RWPE2 (cell line): Measurements from ENCODE around the gene VIPR2.
"Not testable (repeated sequence)": the region's sequence is repeated elsewhere in the genome, so short reads cannot be mapped to it uniquely, and the experiment has no call there.

Experiments
- ATAC-seq: fragments of 200-7000 bp; cut with Tn5 transposase; 3 replicates; pipeline ENCODE4 v1.9.1; 2021; ENCODE audit warnings: low read depth
- DNase-seq: peaks from one replicate; pipeline ENCODE4 v3.0.0-alpha.2; 2020; ENCODE audit warnings: low spot score
- H3K27ac ChIP-seq: fragments of 450-650 bp; 2 replicates; pipeline ENCODE4 v1.5.1; 2017; ENCODE audit warnings: mild to moderate bottlenecking; ENCODE audit not compliant: poor library complexity, severe bottlenecking
- H3K27me3 ChIP-seq: fragments of 250-450 bp; sonication (Bioruptor Pico); 2 replicates; pipeline ENCODE4 v1.5.1; 2021; ENCODE audit warnings: mild to moderate bottlenecking, moderate library complexity; ENCODE audit not compliant: insufficient read depth, poor library complexity, severe bottlenecking
- H3K36me3 ChIP-seq: fragments of 250-450 bp; sonication (Bioruptor Pico); 2 replicates; pipeline ENCODE4 v1.5.1; 2020; ENCODE audit warnings: low read depth, mild to moderate bottlenecking, moderate library complexity
- H3K4me1 ChIP-seq: fragments of 250-450 bp; sonication (Bioruptor Pico); 2 replicates; pipeline ENCODE4 v1.5.1; 2021; ENCODE audit warnings: mild to moderate bottlenecking, moderate library complexity; ENCODE audit not compliant: insufficient read depth, poor library complexity, severe bottlenecking
- H3K4me3 ChIP-seq: fragments of 250-450 bp; sonication (Bioruptor Pico); 2 replicates; pipeline ENCODE4 v1.5.1; 2021; ENCODE audit warnings: mild to moderate bottlenecking, moderate library complexity; ENCODE audit not compliant: severe bottlenecking
- H3K9me3 ChIP-seq: fragments of 250-450 bp; sonication (Bioruptor Pico); 2 replicates; pipeline ENCODE4 v1.5.1; 2021; ENCODE audit warnings: mild to moderate bottlenecking, moderate library complexity; ENCODE audit not compliant: severe bottlenecking
- TF ChIP-seq, protein P1 (sequence below): fragments of 450-650 bp; IDR thresholded peaks from one replicate; pipeline ENCODE4 v1.5.1; 2017; ENCODE audit warnings: mild to moderate bottlenecking, moderate library complexity; ENCODE audit not compliant: poor library complexity, severe bottlenecking

Gene VIPR2

DNA sequence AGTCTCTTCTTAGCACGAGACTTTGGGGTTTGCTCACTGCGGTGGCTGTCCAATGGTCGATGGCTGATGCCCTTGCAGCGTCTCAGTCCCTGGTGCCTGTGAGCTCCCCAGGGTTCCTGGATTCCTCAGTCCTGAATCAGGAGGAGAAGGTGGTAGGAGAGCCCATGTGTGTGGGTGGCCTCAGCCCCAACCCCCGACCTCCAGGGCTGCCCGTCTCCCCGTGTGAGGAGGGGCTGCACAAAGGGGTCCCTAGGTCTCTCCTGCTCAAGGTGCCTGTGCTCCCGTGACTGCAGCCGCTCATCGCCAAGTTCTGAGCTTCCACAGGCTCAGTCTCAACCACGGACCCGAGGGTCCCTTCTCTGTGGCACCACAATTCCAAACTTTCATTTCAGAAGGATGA lies 142.9 kb downstream of the VIPR2 start:
- no peak for DNase-seq
- no peak for ATAC-seq
- TF ChIP-seq, protein P1, sequence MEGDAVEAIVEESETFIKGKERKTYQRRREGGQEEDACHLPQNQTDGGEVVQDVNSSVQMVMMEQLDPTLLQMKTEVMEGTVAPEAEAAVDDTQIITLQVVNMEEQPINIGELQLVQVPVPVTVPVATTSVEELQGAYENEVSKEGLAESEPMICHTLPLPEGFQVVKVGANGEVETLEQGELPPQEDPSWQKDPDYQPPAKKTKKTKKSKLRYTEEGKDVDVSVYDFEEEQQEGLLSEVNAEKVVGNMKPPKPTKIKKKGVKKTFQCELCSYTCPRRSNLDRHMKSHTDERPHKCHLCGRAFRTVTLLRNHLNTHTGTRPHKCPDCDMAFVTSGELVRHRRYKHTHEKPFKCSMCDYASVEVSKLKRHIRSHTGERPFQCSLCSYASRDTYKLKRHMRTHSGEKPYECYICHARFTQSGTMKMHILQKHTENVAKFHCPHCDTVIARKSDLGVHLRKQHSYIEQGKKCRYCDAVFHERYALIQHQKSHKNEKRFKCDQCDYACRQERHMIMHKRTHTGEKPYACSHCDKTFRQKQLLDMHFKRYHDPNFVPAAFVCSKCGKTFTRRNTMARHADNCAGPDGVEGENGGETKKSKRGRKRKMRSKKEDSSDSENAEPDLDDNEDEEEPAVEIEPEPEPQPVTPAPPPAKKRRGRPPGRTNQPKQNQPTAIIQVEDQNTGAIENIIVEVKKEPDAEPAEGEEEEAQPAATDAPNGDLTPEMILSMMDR: no peak
- Histone ChIP-seq H3K4me3 (no peak overlapping the region), H3K27me3 (peaks cover 5% of the 10 kb centered on the region), H3K36me3 (no peaks in the 10 kb centered on the region), H3K9me3 (no peaks in the 10 kb centered on the region), H3K27ac (no peak overlapping the region), H3K4me1 (no peaks in the 10 kb centered on the region)

DNA sequence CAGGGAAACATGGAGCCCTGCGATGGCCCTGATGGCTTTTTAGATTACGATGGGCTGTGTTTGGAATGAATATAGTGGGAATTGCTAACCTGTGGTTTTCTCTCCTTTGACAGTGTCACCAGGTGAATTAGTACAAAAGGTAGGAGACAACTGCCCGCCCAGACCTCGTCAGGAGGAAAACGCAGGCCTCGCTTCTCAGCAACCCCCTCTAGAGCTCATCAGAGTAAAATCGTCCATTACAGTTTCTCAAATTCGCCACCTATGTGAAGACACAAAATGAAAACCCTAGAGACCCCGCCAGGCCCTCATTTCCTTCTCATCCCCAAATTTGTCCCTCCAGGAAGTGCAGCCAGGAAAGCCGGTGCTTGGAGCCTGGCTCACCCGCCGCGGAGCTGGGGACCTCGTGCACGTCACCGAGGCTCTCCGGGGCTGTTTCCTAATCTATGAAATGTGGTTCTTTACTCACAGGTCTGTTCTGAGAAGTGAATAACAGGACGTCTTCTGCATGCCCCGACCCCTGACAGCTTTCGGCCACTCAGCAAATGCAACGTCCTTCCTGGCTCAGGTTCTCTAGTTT lies 143.7 kb downstream of the VIPR2 start:
- Histone ChIP-seq H3K36me3 (no peaks in the 10 kb centered on the region), H3K9me3 (no peaks in the 10 kb centered on the region), H3K27ac (no peak overlapping the region), H3K4me3 (no peak overlapping the region), H3K27me3 (peaks cover 8% of the 10 kb centered on the region), H3K4me1 (no peaks in the 10 kb centered on the region)
- DNase-seq (no peak), ATAC-seq (no peak)
- TF ChIP-seq, protein P1: no peak

DNA sequence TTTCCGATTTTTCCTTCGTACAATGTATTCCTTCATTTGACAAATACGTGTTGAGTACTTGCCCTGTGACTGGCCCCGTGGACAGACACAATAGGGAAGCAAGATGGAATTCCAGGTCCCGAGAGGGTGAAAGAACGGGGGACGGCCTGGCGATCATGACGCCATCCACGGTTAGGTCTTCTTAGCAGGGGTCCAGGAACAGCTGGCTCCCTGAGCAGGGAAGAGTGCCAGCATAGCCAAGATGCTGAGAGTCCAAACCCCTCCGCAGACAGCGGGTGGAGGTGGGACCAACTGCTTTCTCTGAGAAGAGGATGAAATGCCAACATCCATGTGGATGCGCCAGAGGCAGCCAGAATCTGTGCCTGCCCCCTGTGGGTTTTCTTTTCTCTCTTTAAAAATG lies 144.6 kb downstream of the VIPR2 start:
- H3K9me3 ChIP-seq: no peaks in the 10 kb centered on the region

DNA sequence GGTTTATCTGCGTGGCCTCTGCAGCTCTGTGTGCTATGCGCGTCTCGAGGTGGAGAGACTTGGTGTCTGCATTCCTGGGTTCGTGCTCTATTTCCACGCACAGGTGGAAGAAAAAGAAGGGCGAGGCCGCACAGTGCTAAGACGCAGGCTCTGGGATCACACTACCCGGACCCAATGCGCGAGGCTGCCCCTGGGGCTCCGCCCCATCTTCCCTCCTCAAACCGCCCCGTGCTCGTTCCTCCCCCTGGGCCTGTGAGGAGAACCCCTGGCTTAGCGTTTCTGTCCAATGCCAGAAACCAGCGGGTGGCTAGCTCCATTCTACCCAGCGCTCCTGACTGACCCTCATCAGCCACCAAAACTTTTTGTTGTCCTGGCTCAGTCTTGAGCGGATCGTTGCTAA lies 145.2 kb downstream of the VIPR2 start:
- no peak overlapping the region for H3K4me3 ChIP-seq
- ATAC-seq: no peak
- H3K9me3 ChIP-seq: no peaks in the 10 kb centered on the region
- peak; percentile 33 for DNase-seq
- TF ChIP-seq, protein P1: no peak
- H3K27me3 ChIP-seq: peaks cover 10% of the 10 kb centered on the region
- H3K27ac ChIP-seq: no peak overlapping the region
- H3K36me3 ChIP-seq: no peaks in the 10 kb centered on the region
- no peaks in the 10 kb centered on the region for H3K4me1 ChIP-seq

More for the DNA sequence above, 144.6 kb downstream of the VIPR2 start:
- H3K36me3 ChIP-seq: no peaks in the 10 kb centered on the region
- DNase-seq (no peak), ATAC-seq (no peak)
- H3K27ac ChIP-seq: no peak overlapping the region
- peaks cover 8% of the 10 kb centered on the region for H3K27me3 ChIP-seq
- H3K4me1 ChIP-seq: no peaks in the 10 kb centered on the region
- H3K4me3 ChIP-seq: no peak overlapping the region
- TF ChIP-seq, protein P1: no peak

DNA sequence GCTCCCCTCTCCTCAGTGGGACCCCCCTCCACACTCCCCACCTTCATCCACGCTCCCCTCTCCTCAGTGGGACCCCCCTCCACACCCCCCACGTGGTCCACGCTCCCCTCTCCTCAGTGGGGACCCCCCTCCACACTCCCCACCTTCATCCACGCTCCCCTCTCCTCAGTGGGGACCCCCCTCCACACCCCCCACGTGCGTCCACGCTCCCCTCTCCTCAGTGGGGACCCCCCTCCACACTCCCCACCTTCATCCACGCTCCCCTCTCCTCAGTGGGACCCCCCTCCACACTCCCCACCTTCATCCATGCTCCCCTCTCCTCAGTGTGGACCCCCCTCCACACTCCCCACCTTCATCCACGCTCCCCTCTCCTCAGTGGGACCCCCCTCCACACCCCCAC lies 146.4 kb downstream of the VIPR2 start:
- not testable (repeated sequence) for H3K4me3 ChIP-seq, H3K4me1 ChIP-seq, H3K9me3 ChIP-seq, DNase-seq, H3K27ac ChIP-seq, H3K36me3 ChIP-seq, ATAC-seq
- H3K27me3 ChIP-seq: peaks cover 21% of the 10 kb centered on the region
